Type B pancreatic cell (in vitro differentiated cells): ENCODE data around the gene LIM2. TPM values are rescaled to one million over a fixed set of nuclear protein-coding genes. Genes with fewer than 3 reads are reported as not detected.
A peak's percentile ranks its signal among the peaks of the same experiment; 100 is the strongest.
"Not testable (repeated sequence)": the region's sequence is repeated elsewhere in the genome, so short reads cannot be mapped to it uniquely, and the experiment has no call there.

ENCODE experiments used
- DNase-seq: peaks from one replicate; pipeline ENCODE4 v3.0.0; 2021; ENCODE audit warnings: mixed read lengths; ENCODE audit not compliant: unreplicated experiment; ENCODE audit errors: extremely low spot score
- H3K27ac Mint-ChIP-seq: 2 replicates; pipeline ENCODE4 v1.8.0; 2021; ENCODE audit warnings: mild to moderate bottlenecking, mixed read lengths
- H3K27me3 Mint-ChIP-seq: 2 replicates; pipeline ENCODE4 v1.8.0; 2021; ENCODE audit warnings: mixed read lengths
- H3K36me3 Mint-ChIP-seq: 2 replicates; pipeline ENCODE4 v1.8.0; 2021; ENCODE audit warnings: mixed read lengths
- H3K4me1 Mint-ChIP-seq: one replicate; pipeline ENCODE4 v1.8.0; 2021; ENCODE audit warnings: mixed read lengths; ENCODE audit not compliant: unreplicated experiment
- H3K4me3 Mint-ChIP-seq: 2 replicates; pipeline ENCODE4 v1.8.0; 2021; ENCODE audit warnings: mild to moderate bottlenecking, mixed read lengths
- H3K9me3 Mint-ChIP-seq: 2 replicates; pipeline ENCODE4 v1.8.0; 2021; ENCODE audit warnings: mixed read lengths
- CTCF ChIP-seq: fragments of 200-600 bp; sonication (generic); conservative IDR thresholded peaks from 2 replicates; pipeline ENCODE4 v1.5.0; 2021; ENCODE audit warnings: antibody characterized with exemption, mild to moderate bottlenecking
- total RNA-seq: library from RNA; stranded (reverse); gene quantifications from 2 replicates; pipeline ENCODE4 v1.2.1, GENCODE V29; 2021; ENCODE audit warnings: low replicate concordance

The LIM2 gene
- total RNA-seq, 1 donor from 2014 or later: 19.5 TPM

GRCh38 chr19:51398096-51398704, 10.4 kb upstream of the LIM2 start:
- peaks cover 3% of the 10 kb centered on the region for H3K36me3 Mint-ChIP-seq
- H3K27ac Mint-ChIP-seq: peak overlapping the region; percentile 65
- peak; percentile 70 for TF ChIP-seq CTCF
- peak overlapping the region; percentile 70 for H3K4me3 Mint-ChIP-seq
- peaks cover 20% of the 10 kb centered on the region for H3K9me3 Mint-ChIP-seq
- no peak for DNase-seq
- H3K27me3 Mint-ChIP-seq: no peaks in the 10 kb centered on the region
- peaks cover 22% of the 10 kb centered on the region for H3K4me1 Mint-ChIP-seq

GRCh38 chr19:51397453-51397852, 9.7 kb upstream of the LIM2 start:
- peaks cover 22% of the 10 kb centered on the region for H3K4me1 Mint-ChIP-seq
- not testable (repeated sequence) for DNase-seq, H3K36me3 Mint-ChIP-seq, H3K27me3 Mint-ChIP-seq
- H3K27ac Mint-ChIP-seq: peak overlapping the region; percentile 65
- peaks cover 17% of the 10 kb centered on the region for H3K9me3 Mint-ChIP-seq
- peak overlapping the region; percentile 70 for H3K4me3 Mint-ChIP-seq

- H3K27ac Mint-ChIP-seq: no peak overlapping the region
- peaks cover 3% of the 10 kb centered on the region for H3K36me3 Mint-ChIP-seq
- no peak for DNase-seq
- H3K4me1 Mint-ChIP-seq: peaks cover 22% of the 10 kb centered on the region
- TF ChIP-seq CTCF: no peak
- H3K9me3 Mint-ChIP-seq: peaks cover 9% of the 10 kb centered on the region
- H3K4me3 Mint-ChIP-seq: peak overlapping the region; percentile 24
- H3K27me3 Mint-ChIP-seq: no peaks in the 10 kb centered on the region
Measured at GRCh38 chr19:51396175-51396574, 8.4 kb upstream of the LIM2 start.

GRCh38 chr19:51394050-51394836, 6.5 kb upstream of the LIM2 start:
- peaks cover 26% of the 10 kb centered on the region for H3K4me1 Mint-ChIP-seq
- peak; percentile 92 for DNase-seq
- peaks cover 3% of the 10 kb centered on the region for H3K36me3 Mint-ChIP-seq

GRCh38 chr19:51392701-51393100, 4.9 kb upstream of the LIM2 start:
- no peak for TF ChIP-seq CTCF
- Mint-ChIP-seq H3K27ac (peak overlapping the region; percentile 57), H3K4me1 (peaks cover 26% of the 10 kb centered on the region), H3K36me3 (peaks cover 3% of the 10 kb centered on the region), H3K9me3 (peaks cover 9% of the 10 kb centered on the region), H3K4me3 (peak overlapping the region; percentile 78), H3K27me3 (no peaks in the 10 kb centered on the region)
- DNase-seq: no peak

More at GRCh38 chr19:51394050-51394836, 6.5 kb upstream of the LIM2 start:
- H3K4me3 Mint-ChIP-seq: peak overlapping the region; percentile 85
- peaks cover 9% of the 10 kb centered on the region for H3K9me3 Mint-ChIP-seq
- no peak for TF ChIP-seq CTCF
- no peaks in the 10 kb centered on the region for H3K27me3 Mint-ChIP-seq
- peak overlapping the region; percentile 86 for H3K27ac Mint-ChIP-seq

GRCh38 chr19:51391073-51391611, 3.4 kb upstream of the LIM2 start:
- peak overlapping the region; percentile 58 for H3K4me3 Mint-ChIP-seq
- H3K27ac Mint-ChIP-seq: no peak overlapping the region
- no peak for TF ChIP-seq CTCF
- H3K4me1 Mint-ChIP-seq: peaks cover 19% of the 10 kb centered on the region
- peaks cover 5% of the 10 kb centered on the region for H3K9me3 Mint-ChIP-seq
- H3K36me3 Mint-ChIP-seq: no peaks in the 10 kb centered on the region
- no peak for DNase-seq
- no peaks in the 10 kb centered on the region for H3K27me3 Mint-ChIP-seq
